Epithelial cell of prostate (primary cell): Measurements from ENCODE around the gene C22orf39.
A peak's percentile ranks its signal among the peaks of the same experiment; 100 is the strongest.

Source experiments
- DNase-seq: peaks from one replicate; pipeline ENCODE4 v3.0.0-alpha.2; 2011; ENCODE audit warnings: low read depth, low spot score
- H3K27ac ChIP-seq: fragments of 450-650 bp; 2 replicates; pipeline ENCODE4 v1.5.1; 2017; ENCODE audit warnings: mild to moderate bottlenecking

C22orf39 gene, protein sequence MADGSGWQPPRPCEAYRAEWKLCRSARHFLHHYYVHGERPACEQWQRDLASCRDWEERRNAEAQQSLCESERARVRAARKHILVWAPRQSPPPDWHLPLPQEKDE

DNA sequence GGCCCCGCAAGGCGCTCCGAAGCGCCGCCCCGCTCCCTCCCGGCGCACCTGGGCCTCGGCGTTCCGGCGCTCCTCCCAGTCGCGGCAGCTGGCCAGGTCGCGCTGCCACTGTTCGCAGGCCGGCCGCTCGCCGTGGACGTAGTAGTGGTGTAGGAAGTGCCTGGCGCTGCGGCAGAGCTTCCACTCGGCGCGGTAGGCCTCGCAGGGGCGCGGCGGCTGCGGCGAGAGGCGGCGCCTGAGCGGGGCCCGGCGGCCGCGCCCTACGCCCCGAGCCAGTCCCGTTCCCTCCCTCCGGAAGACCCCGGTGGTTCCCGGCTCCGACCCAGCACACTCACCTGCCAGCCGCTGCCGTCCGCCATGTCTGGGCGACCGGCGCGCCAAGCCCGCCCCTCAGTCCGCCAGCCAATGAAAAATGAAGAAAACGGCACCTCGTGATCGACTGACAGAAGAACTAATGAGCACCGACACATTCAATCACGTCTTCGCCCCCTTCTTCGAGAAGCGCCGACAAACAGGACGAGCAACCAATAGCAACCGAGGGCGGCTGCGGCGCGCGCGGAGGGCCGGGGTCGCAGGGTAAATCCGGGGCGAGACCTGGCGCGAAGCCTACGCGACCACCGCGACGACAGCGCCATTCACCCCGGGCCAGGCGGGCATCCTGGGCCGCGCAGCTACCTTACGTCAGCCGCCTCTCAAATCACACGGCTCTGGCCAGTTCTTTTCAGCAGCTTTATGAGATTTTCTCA lies at the start of gene C22orf39:
Gene C22orf39, minus strand, starts transcription at position 382 of the 746 bp plus-strand sequence. Its CDS starts 23 bp downstream, at position 359.
- DNase-seq, result peak; percentile 66
- H3K27ac ChIP-seq, result peak within 1 kb of the TSS; percentile 82

- H3K27ac ChIP-seq, result no peak overlapping the region
- DNase-seq, result peak; percentile 59
Observed at GRCh38 chr22:19497245-19497644, 49.7 kb upstream of the C22orf39 start.

- no peak overlapping the region for H3K27ac ChIP-seq
- DNase-seq, result no peak
Observed at GRCh38 chr22:19496324-19496630, 48.8 kb upstream of the C22orf39 start.

DNA sequence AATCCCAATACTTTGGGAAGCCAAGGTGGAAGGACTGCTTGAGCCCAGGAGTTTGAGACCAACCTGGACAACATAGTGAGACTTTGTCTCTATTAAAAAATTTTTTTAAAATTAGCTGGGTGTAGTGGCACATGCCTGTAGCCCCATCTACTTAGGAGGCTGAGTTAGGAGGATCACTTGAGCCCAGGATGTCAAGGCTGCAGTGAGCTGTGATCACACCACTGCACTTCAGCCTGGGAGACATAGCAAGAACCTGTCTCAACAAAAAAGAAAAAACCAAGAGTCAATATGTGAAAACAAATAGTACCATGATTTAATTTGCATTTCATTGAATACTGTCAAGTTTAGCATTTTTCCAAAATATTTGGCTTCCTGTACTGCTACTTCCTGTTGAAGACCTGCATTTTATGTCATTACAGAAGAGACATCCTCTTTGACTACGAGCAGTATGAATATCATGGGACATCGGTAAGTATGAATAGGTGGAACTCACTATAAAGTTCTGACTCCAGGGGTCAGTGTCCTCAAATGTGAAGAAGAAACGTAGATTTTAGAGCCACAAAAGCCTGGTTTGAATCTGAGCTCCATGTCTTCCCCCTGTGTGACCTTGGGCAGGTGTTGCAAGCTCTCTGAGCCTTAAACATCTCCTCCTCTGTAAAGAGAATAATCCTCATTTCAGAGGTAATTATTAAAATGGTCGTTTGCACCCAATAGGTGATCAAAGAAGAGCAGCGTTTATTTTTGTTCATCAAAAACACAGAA lies 48.2 kb upstream of the C22orf39 start:
- no peak overlapping the region for H3K27ac ChIP-seq
- no peak for DNase-seq

DNA sequence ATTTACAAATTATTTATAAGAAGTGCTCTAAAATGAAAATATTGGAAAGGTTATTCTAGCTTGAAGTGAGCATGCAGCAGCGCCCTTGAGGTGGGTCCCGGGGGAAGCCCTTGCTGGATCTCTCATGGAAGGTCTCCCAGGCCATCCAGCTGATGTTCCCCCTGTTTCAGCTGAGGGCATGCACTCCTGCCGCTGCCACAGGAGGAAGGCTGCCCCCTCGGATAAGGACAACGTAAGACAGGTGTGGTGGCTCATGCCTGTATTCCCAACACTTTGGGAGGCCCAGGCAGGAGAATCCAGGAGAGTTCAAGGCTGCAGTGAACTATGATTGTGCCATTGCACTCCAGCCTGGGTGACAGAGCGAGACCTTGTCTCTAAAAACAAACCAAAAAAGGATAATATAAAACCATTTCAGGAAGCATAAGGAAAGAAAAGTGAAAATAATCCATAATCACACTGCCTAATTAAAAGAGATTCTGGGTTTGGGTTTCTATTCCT lies 47.2 kb upstream of the C22orf39 start:
- no peak for DNase-seq
- H3K27ac ChIP-seq, result no peak overlapping the region

GRCh38 chr22:19494001-19494560 lies 46.6 kb upstream of the C22orf39 start:
- H3K27ac ChIP-seq, result no peak overlapping the region
- no peak for DNase-seq

- no peak for DNase-seq
Observed at GRCh38 chr22:19492504-19493174, 45.1 kb upstream of the C22orf39 start.

DNA sequence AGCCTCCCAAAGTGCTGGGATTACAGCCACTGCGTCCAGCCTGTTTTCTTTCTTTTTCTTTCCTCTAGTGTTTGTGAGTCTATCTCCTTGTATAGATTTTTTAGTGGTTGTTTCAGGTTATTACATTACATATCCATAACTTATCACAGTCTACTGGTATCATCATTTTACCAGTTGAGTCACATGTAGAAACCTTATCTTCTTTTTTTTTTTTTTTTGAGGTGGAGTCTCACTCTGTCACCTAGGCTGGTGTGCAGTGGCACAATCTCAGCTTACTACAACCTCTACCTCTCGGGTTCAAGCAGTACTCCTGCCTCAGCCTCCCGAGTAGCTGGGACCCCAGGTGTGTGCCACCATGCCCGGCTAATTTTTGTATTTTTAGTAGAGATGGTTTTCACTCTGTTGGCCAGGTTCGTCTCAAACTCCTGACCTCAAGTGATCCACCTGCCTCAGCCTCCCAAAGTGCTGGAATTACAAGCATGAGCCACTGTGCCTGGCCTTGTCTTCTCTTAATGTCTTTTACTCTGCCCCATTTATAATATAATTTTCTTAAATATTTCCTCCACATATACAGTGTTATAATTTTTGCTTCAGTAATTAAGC lies 43.2 kb upstream of the C22orf39 start:
- DNase-seq, result no peak
- no peak overlapping the region for H3K27ac ChIP-seq

More at GRCh38 chr22:19492504-19493174, 45.1 kb upstream of the C22orf39 start:
- H3K27ac ChIP-seq, result no peak overlapping the region

GRCh38 chr22:19488884-19489843 lies 41.7 kb upstream of the C22orf39 start:
- no peak for DNase-seq
- no peak overlapping the region for H3K27ac ChIP-seq

- H3K27ac ChIP-seq, result no peak overlapping the region
- no peak for DNase-seq
Observed at GRCh38 chr22:19488285-19488684, 40.8 kb upstream of the C22orf39 start.

DNA sequence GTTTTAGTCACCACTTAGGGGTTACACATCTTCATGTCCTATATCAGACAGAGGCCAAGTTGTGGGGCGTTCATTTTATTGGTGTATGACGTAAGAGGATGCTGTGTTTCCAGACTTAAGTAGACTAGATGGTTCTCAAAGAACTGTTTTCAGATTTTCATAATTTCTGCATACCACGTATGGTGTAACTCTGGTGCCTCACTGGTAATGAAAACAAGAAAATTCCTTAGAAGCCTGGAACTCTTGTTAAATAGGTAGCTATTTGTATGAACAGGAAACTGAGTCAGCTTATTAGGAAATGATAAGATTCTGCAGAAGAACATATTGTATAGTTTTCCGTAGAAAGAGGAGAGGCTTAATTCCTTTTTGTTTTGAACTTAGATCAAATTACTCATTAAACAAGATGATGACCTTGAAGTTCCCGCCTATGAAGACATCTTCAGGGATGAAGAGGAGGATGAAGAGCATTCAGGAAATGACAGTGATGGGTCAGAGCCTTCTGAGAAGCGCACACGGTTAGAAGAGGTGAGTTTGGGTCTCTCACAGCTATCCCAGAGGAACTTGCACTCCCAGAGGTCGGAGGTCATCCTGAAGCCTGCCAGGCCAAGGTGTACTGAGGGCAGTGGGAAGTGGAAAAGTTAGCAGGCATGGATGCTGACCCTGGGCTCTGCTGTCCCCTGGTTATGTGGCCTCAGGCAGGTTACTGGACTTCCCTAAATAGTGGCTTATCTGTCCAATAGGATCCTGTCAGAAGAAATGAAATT lies 36.2 kb upstream of the C22orf39 start:
- H3K27ac ChIP-seq, result peak overlapping the region; percentile 68
- no peak for DNase-seq

GRCh38 chr22:19482297-19482696 lies 34.8 kb upstream of the C22orf39 start:
- no peak overlapping the region for H3K27ac ChIP-seq
- no peak for DNase-seq

GRCh38 chr22:19480789-19481188 lies 33.3 kb upstream of the C22orf39 start:
- no peak for DNase-seq
- no peak overlapping the region for H3K27ac ChIP-seq

DNA sequence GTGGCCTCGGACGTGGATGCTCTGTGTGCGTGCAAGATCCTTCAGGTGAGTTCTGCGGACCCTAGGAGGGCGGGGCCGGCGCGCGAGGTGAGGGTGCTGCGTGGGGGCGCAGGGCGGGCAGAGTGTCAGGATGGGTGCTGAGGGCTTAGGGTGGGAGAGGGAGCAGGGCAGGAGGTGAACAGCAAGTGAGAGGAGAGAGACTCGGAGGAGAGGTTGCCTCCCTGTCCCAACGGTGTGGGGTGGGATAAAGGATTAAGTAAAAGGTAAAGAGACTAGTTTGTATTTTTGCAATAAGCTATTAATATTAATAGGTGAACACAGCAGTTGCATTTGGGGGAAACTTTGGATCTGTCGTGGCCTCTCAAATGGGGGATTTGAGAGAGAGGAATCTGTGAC lies 32.7 kb upstream of the C22orf39 start:
- H3K27ac ChIP-seq, result no peak overlapping the region
- DNase-seq, result no peak

DNA sequence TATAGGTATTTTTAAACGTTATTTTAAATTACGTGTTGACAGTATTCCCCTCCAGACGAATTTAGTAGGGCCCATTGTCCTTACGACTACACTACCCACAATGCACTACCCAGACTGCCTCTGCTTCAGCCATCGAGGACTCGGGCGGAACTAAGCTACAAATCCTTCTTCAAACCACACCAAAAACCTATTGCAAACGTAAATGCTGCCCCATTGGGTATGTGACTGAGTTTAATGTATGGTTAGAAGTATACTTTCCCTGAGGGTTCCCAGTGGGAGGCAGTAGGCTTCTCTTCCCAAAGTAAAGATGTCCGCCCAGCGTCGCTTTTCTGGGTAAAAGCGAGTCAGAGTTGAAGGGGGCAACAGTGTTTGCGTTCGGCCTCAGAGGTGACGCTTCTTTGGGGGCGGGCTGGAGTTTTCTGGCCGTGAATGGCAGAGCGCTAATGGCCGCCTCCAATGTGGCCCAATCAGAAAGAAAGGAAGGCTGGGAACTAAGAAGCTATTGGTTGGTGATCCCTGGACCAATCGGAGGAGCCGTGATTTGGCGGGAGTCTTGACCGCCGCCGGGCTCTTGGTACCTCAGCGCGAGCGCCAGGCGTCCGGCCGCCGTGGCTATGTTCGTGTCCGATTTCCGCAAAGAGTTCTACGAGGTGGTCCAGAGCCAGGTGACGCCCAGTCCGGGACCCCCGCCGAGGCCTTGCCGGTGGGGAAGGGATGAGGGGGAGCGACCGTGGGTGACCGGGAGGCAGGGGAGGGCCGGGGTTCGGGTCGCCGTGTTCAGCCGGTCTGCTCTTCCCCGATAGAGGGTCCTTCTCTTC lies 32.1 kb upstream of the C22orf39 start, which contains the start of gene CDC45:
Gene CDC45, plus strand, starts transcription at position 566 of the 818 bp plus-strand sequence. Its CDS starts 49 bp downstream, at position 615.
- peak; percentile 93 for DNase-seq
- peak within 1 kb of the TSS; percentile 92 for H3K27ac ChIP-seq

DNA sequence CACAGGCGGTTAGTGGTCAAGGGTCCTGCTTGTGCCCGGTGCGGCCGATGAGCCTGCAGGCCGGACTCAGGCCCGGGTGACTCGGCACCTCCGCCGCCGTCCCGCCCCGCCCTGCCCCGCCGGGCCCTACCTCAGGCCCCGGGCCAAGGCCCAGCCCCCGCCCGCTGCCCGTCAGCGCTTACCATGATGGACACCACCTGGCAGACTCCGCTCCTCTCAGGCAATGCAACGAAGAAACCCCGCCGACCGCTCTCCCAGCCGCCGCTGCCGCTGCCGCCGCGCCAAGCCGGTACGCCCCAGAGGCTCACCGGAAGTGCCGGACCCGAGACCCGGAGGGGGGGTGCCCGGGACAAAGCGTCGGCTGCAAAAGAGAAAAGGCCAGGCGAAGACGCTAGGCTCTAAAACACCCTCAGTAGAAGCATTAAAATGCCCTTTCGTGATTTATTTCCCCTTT lies 31.4 kb upstream of the C22orf39 start, which contains the start of gene UFD1:
Gene UFD1, minus strand, starts transcription at position 293 of the 454 bp plus-strand sequence. Its CDS starts 108 bp downstream, at position 185.
- H3K27ac ChIP-seq, result peak within 1 kb of the TSS; percentile 92
- peak; percentile 24 for DNase-seq
